MCF 10A (cell line): ENCODE results near the gene CORO2B. TPM values are rescaled to one million over a fixed set of nuclear protein-coding genes. Genes with fewer than 3 reads are reported as not detected.

Experiments used
- BruUV-seq: library from RNA; stranded (reverse); fragments of 400-500 nt; replicated peaks from 2 replicates; lab custom pipeline; 2021; lab: Mats Ljungman, UMichigan
- CTCF ChIA-PET: fragments of 300-600 bp; sonication (Branson Sonifier 250); formaldehyde crosslinking; extraction: SDS; loops from one replicate; lab custom pipeline; 2021; ENCODE audit warnings: antibody characterized with exemption, inconsistent platforms; lab: Yijun Ruan, JAX
- POLR2A ChIA-PET: fragments of 300-600, 350-650 bp; sonication (Branson Sonifier 250); formaldehyde crosslinking; extraction: SDS; loops from one replicate; lab custom pipeline; 2020; ENCODE audit warnings: antibody characterized with exemption, inconsistent platforms; lab: Yijun Ruan, JAX
- DNase-seq: peaks from one replicate; pipeline ENCODE4 v3.0.0-alpha.2; 2018; ENCODE audit not compliant: unreplicated experiment
- H3K27ac Mint-ChIP-seq: one replicate; pipeline ENCODE4 v1.8.0; 2022; ENCODE audit warnings: mild to moderate bottlenecking, low read depth, mixed read lengths; ENCODE audit not compliant: unreplicated experiment
- H3K27me3 Mint-ChIP-seq: one replicate; pipeline ENCODE4 v1.8.0; 2022; ENCODE audit warnings: mixed read lengths; ENCODE audit not compliant: insufficient read depth, unreplicated experiment
- H3K36me3 Mint-ChIP-seq: one replicate; pipeline ENCODE4 v1.8.0; 2022; ENCODE audit warnings: mild to moderate bottlenecking, moderate library complexity, mixed read lengths; ENCODE audit not compliant: insufficient read depth, unreplicated experiment
- H3K4me1 Mint-ChIP-seq: one replicate; pipeline ENCODE4 v1.8.0; 2022; ENCODE audit warnings: mixed read lengths; ENCODE audit not compliant: insufficient read depth, unreplicated experiment
- H3K4me3 Mint-ChIP-seq: one replicate; pipeline ENCODE4 v1.8.0; 2022; ENCODE audit warnings: mild to moderate bottlenecking, moderate library complexity, mixed read lengths; ENCODE audit not compliant: unreplicated experiment
- H3K9me3 Mint-ChIP-seq: one replicate; pipeline ENCODE4 v1.8.0; 2022; ENCODE audit warnings: mixed read lengths; ENCODE audit not compliant: unreplicated experiment
- CTCF ChIP-seq: fragments of 200-600 bp; IDR thresholded peaks from one replicate; pipeline ENCODE4 v1.8.0; 2022; ENCODE audit warnings: antibody characterized with exemption, mild to moderate bottlenecking; ENCODE audit not compliant: unreplicated experiment
- intact Hi-C: fragments of 100-400 bp; cut with micrococcal nuclease; formaldehyde crosslinking; loops from 2 replicates; pipeline ENCODE4 v1.14.1; 2022
- total RNA-seq: library from RNA; stranded (reverse); gene quantifications from 2 replicates; pipeline ENCODE4 v1.2.3, GENCODE V29; 2022

The CORO2B gene
- total RNA-seq, 1 experiment from 2014 or later: 0.79 TPM

- ChIA-PET CTCF (interaction anchor here (0.8 to 1.4 kb wide), 2 partner anchors 23 to 138 kb away, joined by 5 to 6 read pairs; no protein-coding TSS in a partner anchor), POLR2A (interaction anchor here (0.6 kb wide), 1 partner anchor 120 kb away, joined by 5 read pairs; no protein-coding TSS in a partner anchor)
- no peaks in the 10 kb centered on the region for H3K4me1 Mint-ChIP-seq
- no peak overlapping the region for H3K4me3 Mint-ChIP-seq
- H3K9me3 Mint-ChIP-seq: no peaks in the 10 kb centered on the region
- no peak for DNase-seq
- no peaks in the 10 kb centered on the region for H3K27me3 Mint-ChIP-seq
- intact Hi-C loops: no loop called here
- no peak for TF ChIP-seq CTCF
- H3K36me3 Mint-ChIP-seq: no peaks in the 10 kb centered on the region
- BruUV-seq: no TSS peak
- H3K27ac Mint-ChIP-seq: no peak overlapping the region
These were observed 119.2 kb downstream of the CORO2B start for GRCh38 chr15:68697711-68698690.

- BruUV-seq: no TSS peak
- CTCF ChIA-PET: interaction anchor here (0.8 to 1.4 kb wide), 2 partner anchors 24 to 138 kb away, joined by 5 to 6 read pairs; no protein-coding TSS in a partner anchor
- Mint-ChIP-seq H3K9me3 (no peaks in the 10 kb centered on the region), H3K27ac (no peak overlapping the region), H3K4me1 (no peaks in the 10 kb centered on the region), H3K4me3 (no peak overlapping the region), H3K36me3 (no peaks in the 10 kb centered on the region), H3K27me3 (no peaks in the 10 kb centered on the region)
- POLR2A ChIA-PET: no interaction called here
- no peak for DNase-seq
- TF ChIP-seq CTCF: no peak
- intact Hi-C loops: no loop called here
These were observed 119.9 kb downstream of the CORO2B start for GRCh38 chr15:68698708-68699107.

GRCh38 chr15:68699124-68699880 lies 120.5 kb downstream of the CORO2B start:
- POLR2A ChIA-PET: no interaction called here
- Mint-ChIP-seq H3K9me3 (no peaks in the 10 kb centered on the region), H3K27me3 (no peaks in the 10 kb centered on the region), H3K27ac (no peak overlapping the region), H3K36me3 (no peaks in the 10 kb centered on the region), H3K4me1 (no peaks in the 10 kb centered on the region), H3K4me3 (no peak overlapping the region)
- no peak for TF ChIP-seq CTCF
- CTCF ChIA-PET: interaction anchor here (1.4 kb wide), 1 partner anchor 24 kb away, joined by 5 read pairs; no protein-coding TSS in a partner anchor
- DNase-seq: no peak
- BruUV-seq: no TSS peak
- intact Hi-C loops: no loop called here
